Naive B cell (primary cell): Measurements from ENCODE around the gene SEPHS2. TPM values are rescaled to one million over a fixed set of nuclear protein-coding genes. Genes with fewer than 3 reads are reported as not detected.

Experiments
- ATAC-seq, 2 donors: fragments of 150-1000 bp; cut with Tn5 transposase; 2 replicates each; pipeline ENCODE4 v1.10.0; 2021; ENCODE audit warnings: low read depth in 2 of 2, mild to moderate bottlenecking in 2 of 2, moderate library complexity in 2 of 2
- DNase-seq: peaks from one replicate; pipeline ENCODE4 v3.0.0; 2022
- H3K27ac Mint-ChIP-seq, 6 donors: one replicate each; pipeline ENCODE4 v1.8.0; 2020 to 2022; ENCODE audit warnings: mild to moderate bottlenecking in 6 of 6, mixed read lengths in 6 of 6, moderate library complexity in 5 of 6, inconsistent platforms in 2 of 6
- H3K27me3 Mint-ChIP-seq, 3 donors: one replicate each; pipeline ENCODE4 v1.8.0; 2021 to 2022; ENCODE audit warnings: mixed read lengths in 3 of 3, mild to moderate bottlenecking in 1 of 3
- H3K36me3 Mint-ChIP-seq, 2 donors: one replicate each; pipeline ENCODE4 v1.8.0; 2020 to 2022; ENCODE audit warnings: mixed read lengths in 2 of 2, inconsistent platforms in 1 of 2, mild to moderate bottlenecking in 1 of 2
- H3K4me1 Mint-ChIP-seq, 3 donors: one replicate each; pipeline ENCODE4 v1.8.0; 2020 to 2022; ENCODE audit warnings: mixed read lengths in 3 of 3, inconsistent platforms in 1 of 3, mild to moderate bottlenecking in 1 of 3, moderate library complexity in 1 of 3
- H3K4me3 Mint-ChIP-seq, 8 donors: one replicate each; pipeline ENCODE4 v1.8.0; 2020 to 2022; ENCODE audit warnings: mild to moderate bottlenecking in 8 of 8, mixed read lengths in 8 of 8, moderate library complexity in 8 of 8, inconsistent platforms in 2 of 8
- H3K9me3 Mint-ChIP-seq, 7 donors: one replicate each; pipeline ENCODE4 v1.8.0; 2020 to 2022; ENCODE audit warnings: mixed read lengths in 7 of 7, mild to moderate bottlenecking in 5 of 7, inconsistent platforms in 2 of 7, moderate library complexity in 1 of 7
- polyA plus RNA-seq, 6 donors: library from polyadenylated mRNA; unstranded; fragments of 300-500 nt; fragmentation: Illumina TruSeq; gene quantifications; one replicate each; pipeline ENCODE4 v1.2.3, GENCODE V29; 2021; ENCODE audit warnings: low read depth in 6 of 6

SEPHS2 gene
- polyA plus RNA-seq, 6 donors from 2014 or later: 45.7 to 86.2 (median 73.6) TPM

DNA sequence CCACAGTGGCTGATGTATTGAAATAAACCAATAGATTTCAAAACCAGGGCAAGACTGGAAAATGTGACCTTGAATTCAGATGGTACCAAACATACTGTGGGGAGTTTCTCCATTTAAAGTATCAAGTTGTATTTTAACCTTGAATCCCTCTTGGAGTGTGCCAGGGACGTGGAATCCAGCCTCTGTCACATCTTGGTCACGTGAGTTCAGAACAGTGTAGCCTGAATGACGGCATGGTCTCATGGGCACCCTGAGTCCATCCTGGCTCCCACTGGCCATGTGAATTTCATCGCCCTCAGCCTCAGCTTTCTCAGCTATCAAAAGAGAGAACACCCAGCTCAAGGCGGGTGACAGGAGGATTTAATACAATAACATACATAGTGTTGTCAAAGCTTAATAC, 31.5 kb downstream of the SEPHS2 start:
- H3K27me3 Mint-ChIP-seq: no peaks in the 10 kb centered on the region
- no peak overlapping the region for H3K4me3 Mint-ChIP-seq
- peaks cover 8 to 34% (median 12%) of the 10 kb centered on the region in 3 donors for H3K4me1 Mint-ChIP-seq
- H3K27ac Mint-ChIP-seq: no peak overlapping the region
- ATAC-seq (no peak), DNase-seq (no peak)
- peaks cover 0 to 6% of the 10 kb centered on the region in 2 donors for H3K36me3 Mint-ChIP-seq
- H3K9me3 Mint-ChIP-seq: no peaks in the 10 kb centered on the region

DNA sequence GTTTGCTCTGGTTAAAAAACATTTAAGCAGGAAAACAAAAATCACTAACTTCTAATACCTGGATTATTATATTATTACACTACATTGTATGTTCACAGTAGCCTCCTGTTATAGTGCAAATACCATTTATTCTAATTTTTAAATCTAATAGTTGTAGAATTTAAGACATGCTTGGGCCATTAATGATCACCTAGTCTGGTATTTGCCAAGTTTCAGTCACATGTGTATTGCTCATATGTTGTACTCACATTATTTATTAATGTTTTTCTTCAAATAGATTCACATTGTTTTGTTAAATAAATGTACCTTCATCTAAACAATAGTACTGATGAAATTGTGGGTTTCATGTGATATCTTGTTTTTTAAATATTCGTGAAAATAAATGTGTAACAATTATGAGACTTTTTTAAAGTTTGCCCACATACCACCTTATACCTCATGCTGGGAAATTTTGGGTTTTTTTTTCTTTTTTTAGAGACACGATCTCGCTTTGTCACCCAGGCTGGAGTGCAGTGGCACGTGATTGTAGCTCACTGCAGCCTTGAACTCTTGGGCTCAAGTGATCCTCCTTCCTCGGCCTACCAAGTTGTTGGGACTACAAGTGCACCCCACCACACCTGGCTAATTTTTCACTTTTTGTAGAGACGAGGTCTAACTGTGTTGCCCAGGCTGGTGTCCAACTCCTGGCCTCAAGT, 32.4 kb downstream of the SEPHS2 start:
- Mint-ChIP-seq H3K27ac (peak overlapping the region in 2 of 6 donors; percentile 42 to 83), H3K27me3 (no peaks in the 10 kb centered on the region), H3K4me3 (peak overlapping the region in 1 of 8 donors; percentile 18), H3K36me3 (peaks cover 0 to 6% of the 10 kb centered on the region in 2 donors), H3K9me3 (no peaks in the 10 kb centered on the region), H3K4me1 (peaks cover 14 to 34% (median 21%) of the 10 kb centered on the region in 3 donors)
- DNase-seq: no peak
- ATAC-seq: no peak

DNA sequence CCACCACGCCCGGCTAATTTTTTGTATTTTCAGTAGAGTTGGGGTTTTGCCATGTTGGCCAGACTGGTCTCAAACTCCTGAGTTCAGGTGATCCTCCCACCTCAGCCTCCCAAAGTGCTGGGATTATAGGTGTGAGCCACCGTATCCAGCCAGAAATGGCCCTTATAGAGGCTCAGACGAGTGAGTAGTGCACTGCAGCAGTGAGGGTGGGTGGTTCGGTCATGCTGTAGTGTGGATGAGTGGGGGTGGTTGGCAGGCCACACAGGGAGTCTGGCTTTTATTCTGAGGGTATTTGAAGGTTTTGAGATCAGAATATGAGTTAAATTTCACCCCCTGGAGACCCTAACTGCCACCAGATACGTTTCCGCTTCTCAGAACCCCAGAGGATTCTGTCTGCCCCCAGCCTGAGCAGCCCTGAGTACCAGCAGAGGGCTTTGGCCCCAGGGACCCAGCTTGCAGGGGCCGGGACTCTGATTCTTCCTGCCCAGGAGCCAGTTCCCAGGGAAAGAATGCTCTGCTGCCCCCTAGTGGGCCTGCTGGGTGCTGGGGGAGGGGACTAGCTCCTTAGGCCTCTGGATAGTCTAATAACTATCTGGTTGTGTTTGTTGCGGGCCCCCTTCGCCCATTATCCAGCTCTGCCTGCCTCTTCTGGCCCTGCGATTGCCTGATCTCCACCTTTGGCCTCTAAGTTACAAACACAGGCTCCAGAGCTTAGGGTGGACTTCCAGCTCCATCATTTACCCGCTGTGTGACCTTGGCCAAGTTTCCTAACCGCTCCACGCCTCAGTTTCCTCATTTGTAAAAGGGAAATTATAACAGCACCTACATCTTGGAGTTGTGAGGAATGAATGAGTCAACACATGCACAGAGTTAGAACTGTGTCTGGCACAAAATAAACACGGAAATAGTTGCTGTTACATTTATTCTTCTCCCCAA, 36.3 kb downstream of the SEPHS2 start:
- DNase-seq (peak; percentile 90), ATAC-seq (peak; percentile 62 to 67)
- Mint-ChIP-seq H3K4me3 (peak overlapping the region; percentile 30 to 87 (median 75)), H3K27me3 (no peaks in the 10 kb centered on the region), H3K27ac (peak overlapping the region in 5 of 6 donors; percentile 28 to 87 (median 76)), H3K9me3 (no peaks in the 10 kb centered on the region), H3K4me1 (peaks cover 18 to 32% (median 25%) of the 10 kb centered on the region in 3 donors), H3K36me3 (peaks cover 0 to 6% of the 10 kb centered on the region in 2 donors)

DNA sequence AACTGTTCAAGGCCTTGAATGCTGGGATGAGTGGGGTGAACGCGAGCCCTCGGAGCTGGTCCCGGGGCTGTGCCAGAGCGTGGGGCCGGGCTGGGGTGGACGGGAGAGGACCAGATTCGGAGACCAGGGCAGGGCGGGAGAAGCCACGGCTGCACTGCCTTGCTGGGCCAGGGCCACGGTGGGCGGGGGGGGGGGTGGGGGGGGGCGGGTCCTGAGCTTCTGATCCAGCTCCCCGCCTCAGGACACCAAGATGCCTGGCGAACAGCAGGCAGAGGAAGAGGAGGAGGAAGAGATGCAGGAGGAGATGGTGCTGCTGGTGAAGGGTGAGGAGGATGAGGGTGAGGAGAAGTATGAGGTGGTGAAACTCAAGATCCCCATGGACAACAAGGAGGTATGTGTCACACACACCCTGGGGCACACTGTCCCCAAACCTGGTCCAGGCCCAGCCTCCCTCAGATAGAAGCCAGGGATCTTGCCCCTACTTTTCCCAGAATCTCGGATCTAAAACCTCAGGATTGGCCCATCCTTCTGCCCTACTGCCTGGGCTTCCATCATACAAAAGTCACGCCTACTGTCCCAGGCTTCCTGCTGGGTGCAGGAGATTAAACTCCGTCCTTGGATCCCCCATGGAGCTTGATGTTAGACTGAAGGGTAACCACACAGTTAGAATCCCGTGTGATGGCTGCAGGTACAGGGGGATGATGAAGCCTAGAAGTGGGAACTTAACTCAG, 37.7 kb downstream of the SEPHS2 start:
- Mint-ChIP-seq H3K4me3 (peak overlapping the region; percentile 76 to 97 (median 84)), H3K27ac (peak overlapping the region in 3 of 6 donors; percentile 43 to 85 (median 80)), H3K36me3 (peaks cover 0 to 6% of the 10 kb centered on the region in 2 donors), H3K4me1 (peaks cover 22 to 30% (median 28%) of the 10 kb centered on the region in 3 donors), H3K9me3 (no peaks in the 10 kb centered on the region), H3K27me3 (no peaks in the 10 kb centered on the region)
- DNase-seq: no peak
- no peak for ATAC-seq

DNA sequence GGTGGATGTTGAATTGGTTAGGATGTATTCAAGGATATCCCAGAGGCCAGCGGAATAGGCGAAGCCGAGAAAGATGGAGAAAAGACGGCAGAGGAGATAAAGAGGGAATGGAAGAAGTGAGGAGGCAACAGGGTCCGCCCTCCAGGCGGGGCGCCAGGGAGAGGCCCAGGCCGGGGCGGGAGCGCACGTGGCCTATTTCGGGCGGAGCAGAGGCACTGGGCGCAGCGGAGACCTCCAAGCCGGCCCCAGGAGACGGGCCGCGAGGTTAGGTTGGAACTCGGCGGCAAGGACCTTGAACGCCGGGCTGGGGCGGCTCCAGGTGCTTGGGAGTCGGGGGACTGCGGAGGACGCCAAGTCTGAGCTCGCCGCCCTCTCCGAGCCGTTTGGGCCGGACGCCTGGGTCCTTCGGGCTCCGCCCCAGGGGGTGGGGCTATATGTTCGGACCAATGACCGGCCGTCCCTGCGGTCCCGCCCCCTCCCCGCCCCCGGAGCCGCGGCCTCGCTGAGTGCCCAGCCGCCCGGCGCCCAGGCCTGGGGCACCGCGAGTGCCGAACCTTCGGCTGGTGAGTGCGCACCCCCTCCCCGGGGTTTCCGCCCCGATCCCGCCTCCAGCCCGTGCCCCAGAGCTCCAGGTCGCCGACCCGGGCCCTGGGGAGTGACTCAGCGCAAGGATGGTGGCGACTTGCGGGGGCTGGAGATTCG, 38.4 kb downstream of the SEPHS2 start, which contains the start of gene ZNF771:
ZNF771 (plus strand) TSS at position 505 of the 702 bp plus-strand sequence. CDS start 448 bp downstream, outside the sequence.
- DNase-seq (peak; percentile 86), ATAC-seq (peak; percentile 81 to 85)
- Mint-ChIP-seq H3K27me3 (no peaks in the 10 kb centered on the region), H3K4me1 (peaks cover 22 to 31% (median 28%) of the 10 kb centered on the region in 3 donors), H3K36me3 (peaks cover 0 to 5% of the 10 kb centered on the region in 2 donors), H3K4me3 (peak within 1 kb of the TSS; percentile 81 to 99 (median 97)), H3K9me3 (no peaks in the 10 kb centered on the region), H3K27ac (peak within 1 kb of the TSS; percentile 28 to 99 (median 94))

DNA sequence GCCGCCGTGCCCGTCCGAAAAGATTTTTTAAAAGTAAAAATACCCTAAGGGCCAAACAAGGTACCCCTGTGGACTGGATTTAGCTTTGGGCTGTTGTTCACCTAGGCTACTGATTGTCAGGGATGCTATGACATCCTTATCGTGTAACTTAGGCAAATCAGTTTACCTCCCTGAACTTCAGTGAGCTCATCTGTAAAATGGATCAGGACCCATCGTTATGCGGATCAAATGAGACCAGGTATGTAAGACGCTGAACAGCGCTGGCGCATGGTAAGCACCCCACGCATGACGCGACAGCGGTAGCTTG, 38.9 kb downstream of the SEPHS2 start:
- peak overlapping the region; percentile 28 to 99 (median 94) for H3K27ac Mint-ChIP-seq
- H3K9me3 Mint-ChIP-seq: no peaks in the 10 kb centered on the region
- ATAC-seq (peak; percentile 23 to 35), DNase-seq (no peak)
- peaks cover 23 to 33% (median 28%) of the 10 kb centered on the region in 3 donors for H3K4me1 Mint-ChIP-seq
- no peaks in the 10 kb centered on the region for H3K36me3 Mint-ChIP-seq
- H3K27me3 Mint-ChIP-seq: no peaks in the 10 kb centered on the region
- peak overlapping the region; percentile 81 to 99 (median 97) for H3K4me3 Mint-ChIP-seq

DNA sequence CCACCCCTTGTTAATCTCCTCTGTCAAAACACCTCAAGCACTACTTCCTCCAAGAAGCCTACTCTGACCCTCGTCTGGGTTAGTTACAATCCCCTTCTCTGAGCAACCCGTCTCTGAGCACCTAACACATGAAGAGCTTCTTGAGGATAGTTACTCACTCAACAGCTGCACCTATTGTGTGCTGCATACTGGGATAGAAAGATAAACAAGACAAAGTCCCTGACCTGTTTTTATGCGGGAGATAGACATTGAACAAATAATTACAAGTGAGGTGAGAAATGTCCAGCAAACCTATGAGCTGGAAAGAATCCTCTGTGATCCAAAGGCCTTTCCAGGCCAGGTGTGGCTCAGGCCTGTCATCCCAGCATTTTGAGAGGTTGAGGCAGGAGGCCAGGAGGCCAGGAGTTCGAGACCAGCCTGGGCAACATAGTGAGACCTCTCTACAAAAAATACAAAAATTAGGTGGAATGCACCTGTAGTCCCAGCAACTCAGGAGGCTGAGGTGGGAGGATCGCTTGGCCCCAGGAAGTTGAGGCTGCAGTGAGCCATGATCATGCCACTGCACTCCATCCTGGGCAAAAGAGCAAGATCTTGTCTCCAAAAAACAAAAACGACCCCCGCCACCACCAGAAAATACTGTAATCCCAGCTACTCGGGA, 43.8 kb downstream of the SEPHS2 start:
- ATAC-seq (no peak), DNase-seq (no peak)
- Mint-ChIP-seq H3K4me3 (peak overlapping the region; percentile 37 to 94 (median 88)), H3K9me3 (no peaks in the 10 kb centered on the region), H3K4me1 (peaks cover 20 to 40% (median 36%) of the 10 kb centered on the region in 3 donors), H3K27me3 (no peaks in the 10 kb centered on the region), H3K27ac (no peak overlapping the region), H3K36me3 (no peaks in the 10 kb centered on the region)

DNA sequence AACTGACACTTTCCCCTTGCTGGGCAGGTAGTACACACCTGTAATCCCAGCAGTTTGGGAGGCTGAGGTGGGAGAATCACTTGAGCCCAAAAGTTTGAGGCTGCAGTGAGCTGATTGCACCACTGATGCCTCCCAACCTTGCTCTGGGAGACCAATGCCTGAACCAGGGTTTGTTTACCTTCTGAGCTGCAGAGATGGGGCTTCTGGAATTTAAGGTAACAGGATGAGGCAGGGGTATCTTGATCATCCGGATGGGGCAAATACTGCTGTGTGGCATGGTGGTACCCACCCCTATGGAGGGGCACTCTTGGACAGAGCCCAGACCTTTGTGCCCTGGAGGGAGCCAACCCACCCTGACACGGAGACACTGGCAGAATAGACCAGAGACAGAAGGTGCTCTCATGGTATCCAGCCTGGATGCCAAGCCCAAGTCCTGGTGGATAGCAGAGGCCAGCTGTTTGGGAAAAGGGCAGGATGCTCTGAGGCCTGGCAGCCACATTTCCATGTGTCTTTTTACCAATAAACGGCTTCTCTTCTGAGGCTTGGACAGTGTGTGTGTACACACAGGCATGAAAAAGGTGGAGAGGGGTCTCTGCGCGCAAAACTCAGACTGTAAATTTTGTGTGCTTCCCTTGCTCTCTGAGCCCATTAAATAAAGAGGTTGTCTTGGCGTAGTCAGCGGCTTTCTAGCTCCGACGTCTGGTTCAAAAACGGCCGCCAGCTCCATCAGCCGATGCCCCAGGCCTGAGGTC, 46.1 kb downstream of the SEPHS2 start:
- ATAC-seq (no peak), DNase-seq (no peak)
- H3K27me3 Mint-ChIP-seq: no peaks in the 10 kb centered on the region
- H3K4me1 Mint-ChIP-seq: peaks cover 32 to 51% (median 50%) of the 10 kb centered on the region in 3 donors
- peak overlapping the region in 3 of 6 donors; percentile 19 to 89 (median 82) for H3K27ac Mint-ChIP-seq
- H3K36me3 Mint-ChIP-seq: no peaks in the 10 kb centered on the region
- peak overlapping the region; percentile 84 to 94 (median 90) for H3K4me3 Mint-ChIP-seq
- no peaks in the 10 kb centered on the region for H3K9me3 Mint-ChIP-seq

DNA sequence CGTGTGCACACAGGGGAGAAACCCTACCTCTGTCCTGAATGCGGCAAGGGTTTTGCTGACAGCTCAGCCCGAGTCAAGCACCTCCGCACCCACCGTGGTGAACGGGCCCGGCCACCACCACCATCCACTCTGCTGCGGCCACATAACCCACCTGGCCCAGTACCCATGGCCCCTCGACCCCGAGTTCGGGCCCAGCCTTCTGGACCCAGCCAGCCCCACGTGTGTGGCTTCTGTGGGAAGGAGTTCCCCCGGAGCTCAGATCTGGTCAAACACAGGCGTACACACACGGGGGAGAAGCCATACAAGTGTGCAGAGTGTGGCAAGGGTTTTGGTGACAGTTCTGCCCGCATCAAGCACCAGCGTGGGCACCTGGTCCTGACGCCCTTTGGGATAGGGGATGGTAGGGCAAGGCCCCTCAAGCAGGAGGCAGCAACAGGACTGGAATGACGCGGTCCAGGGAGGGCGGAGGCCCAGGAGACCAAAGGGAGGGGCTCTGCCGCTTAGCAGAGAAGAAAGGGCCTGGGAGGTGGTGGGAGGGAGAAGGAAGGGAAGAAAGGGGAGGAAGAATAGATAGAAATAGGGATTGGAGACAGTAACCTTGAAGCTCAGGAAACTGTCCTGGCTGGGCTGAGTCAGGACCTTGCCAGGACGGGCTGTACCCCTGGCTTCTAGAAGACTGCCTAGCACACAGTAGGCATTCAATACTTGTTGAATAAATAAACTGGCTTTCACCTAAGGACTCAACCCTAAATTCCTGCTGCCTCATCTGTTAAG, 46.8 kb downstream of the SEPHS2 start:
- DNase-seq (no peak), ATAC-seq (no peak)
- Mint-ChIP-seq H3K9me3 (no peaks in the 10 kb centered on the region), H3K4me1 (peaks cover 35 to 58% (median 56%) of the 10 kb centered on the region in 3 donors), H3K27me3 (no peaks in the 10 kb centered on the region), H3K4me3 (peak overlapping the region in 7 of 8 donors; percentile 35 to 89 (median 80)), H3K27ac (no peak overlapping the region), H3K36me3 (no peaks in the 10 kb centered on the region)

DNA sequence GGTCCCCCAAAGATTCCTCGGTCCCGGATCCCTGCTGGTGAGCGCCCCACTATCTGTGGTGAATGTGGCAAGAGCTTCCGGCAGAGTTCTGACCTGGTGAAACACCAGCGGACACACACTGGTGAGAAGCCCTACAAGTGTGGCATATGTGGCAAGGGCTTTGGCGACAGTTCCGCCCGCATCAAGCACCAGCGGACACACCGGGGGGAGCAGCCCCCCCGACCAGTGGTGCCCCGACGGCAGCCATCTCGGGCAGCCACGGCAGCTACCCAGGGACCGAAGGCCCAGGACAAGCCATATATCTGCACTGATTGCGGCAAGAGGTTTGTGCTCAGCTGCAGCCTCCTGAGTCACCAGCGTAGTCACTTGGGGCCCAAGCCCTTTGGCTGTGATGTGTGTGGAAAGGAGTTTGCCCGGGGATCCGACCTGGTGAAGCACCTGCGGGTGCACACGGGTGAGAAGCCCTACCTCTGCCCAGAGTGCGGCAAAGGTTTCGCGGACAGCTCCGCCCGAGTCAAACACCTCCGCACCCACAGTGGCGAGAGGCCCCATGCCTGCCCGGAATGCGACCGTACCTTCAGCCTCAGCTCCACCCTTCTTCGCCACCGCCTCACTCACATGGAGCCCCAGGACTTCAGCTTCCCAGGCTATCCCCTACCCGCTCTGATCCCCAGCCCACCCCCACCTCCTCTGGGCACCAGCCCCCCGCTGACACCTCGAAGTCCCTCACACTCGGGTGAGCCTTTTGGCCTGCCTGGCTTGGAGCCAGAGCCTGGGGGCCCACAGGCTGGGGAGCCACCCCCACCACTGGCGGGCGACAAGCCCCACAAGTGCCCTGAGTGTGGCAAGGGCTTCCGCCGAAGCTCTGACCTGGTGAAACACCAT, 47.7 kb downstream of the SEPHS2 start:
- Mint-ChIP-seq H3K9me3 (no peaks in the 10 kb centered on the region), H3K36me3 (no peaks in the 10 kb centered on the region), H3K4me3 (peak overlapping the region in 2 of 8 donors; percentile 10 to 97), H3K4me1 (peaks cover 31 to 60% (median 51%) of the 10 kb centered on the region in 3 donors), H3K27me3 (no peaks in the 10 kb centered on the region), H3K27ac (no peak overlapping the region)
- DNase-seq: no peak
- ATAC-seq: no peak
